Measurements from ENCODE around the gene SALL1. TPM values are rescaled to one million over a fixed set of nuclear protein-coding genes. Genes with fewer than 3 reads are reported as not detected.

Gene SALL1
- total and polyA plus RNA-seq, 2 of the 13 experiments (the other 11 are each of a cell fraction or from before 2014, with no cell fraction given) = 6.6 to 12.3 TPM

GRCh38 chr16:51095084-51095881 is 55.8 kb downstream of the SALL1 start (continued):
- 0 out of 2 replicates have a peak, but pooled peaks have one; percentile 17 for TF ChIP-seq MED1 (CRISPR knock-in tag; IDR thresholded peaks at IDR 0.05)
- no peak for TF ChIP-seq MYNN (CRISPR knock-in tag; IDR thresholded peaks at IDR 0.05; ENCODE audit: low read depth)
- peak; percentile 2; the same call in 1 of the 2 replicates for TF ChIP-seq MIXL1 (CRISPR knock-in tag; IDR thresholded peaks at IDR 0.05)
- no peak for TF ChIP-seq ZNF615 (CRISPR knock-in tag; IDR thresholded peaks at IDR 0.05; ENCODE audit: borderline replicate concordance)
- TF ChIP-seq ISX (CRISPR knock-in tag; conservative IDR thresholded peaks at IDR 0.05) = no peak
- 0 out of 2 replicates have a peak, but pooled peaks have one; percentile 10 for TF ChIP-seq PITX1 (CRISPR knock-in tag; IDR thresholded peaks at IDR 0.05)
- TF ChIP-seq THAP7 (CRISPR knock-in tag; IDR thresholded peaks at IDR 0.05) = no peak
- 0 out of 2 replicates have a peak, but pooled peaks have one; percentile 19 for TF ChIP-seq ZNF501 (CRISPR knock-in tag; IDR thresholded peaks at IDR 0.05)
- no peak for TF ChIP-seq HIC2 (CRISPR knock-in tag; IDR thresholded peaks at IDR 0.05; ENCODE audit: low read depth)
- TF ChIP-seq ZBTB1 (CRISPR knock-in tag; IDR thresholded peaks at IDR 0.05; ENCODE audit: borderline replicate concordance) = no peak
- 0 out of 2 replicates have a peak, but pooled peaks have one; percentile 25 for TF ChIP-seq CREM (IDR thresholded peaks at IDR 0.05)
- no peak for TF ChIP-seq CREM (CRISPR knock-in tag; IDR thresholded peaks at IDR 0.05)
- no peak for TF ChIP-seq SALL2 (CRISPR knock-in tag; IDR thresholded peaks at IDR 0.05)
- TF ChIP-seq ZNF337 (CRISPR knock-in tag; IDR thresholded peaks at IDR 0.05; ENCODE audit: borderline replicate concordance, low read depth) = no peak
- TF ChIP-seq STAG1 (CRISPR knock-in tag; IDR thresholded peaks at IDR 0.05) = 0 out of 2 replicates have a peak, but pooled peaks have one; percentile 26
- TF ChIP-seq RNF2 (conservative IDR thresholded peaks at IDR 0.05; ENCODE audit: low read depth) = no peak
- TF ChIP-seq KLF9 (CRISPR knock-in tag; IDR thresholded peaks at IDR 0.05; ENCODE audit: low read depth) = no peak
- TF ChIP-seq ZNF746 (CRISPR knock-in tag; IDR thresholded peaks at IDR 0.05) = no peak
- TF ChIP-seq ZNF281 (CRISPR knock-in tag; IDR thresholded peaks at IDR 0.05; ENCODE audit: borderline replicate concordance) = no peak
- no peak for TF ChIP-seq PHF5A (CRISPR knock-in tag; IDR thresholded peaks at IDR 0.05; ENCODE audit: low read depth, unreplicated experiment)
- TF ChIP-seq NCOR1 (IDR thresholded peaks at IDR 0.05; ENCODE audit: borderline replicate concordance, low read length) = peak; percentile 32; the same call in 1 of the 2 replicates
- TF ChIP-seq ZBTB10 (CRISPR knock-in tag; IDR thresholded peaks at IDR 0.05; ENCODE audit: borderline replicate concordance) = no peak

Data from HepG2 (cell line).